Measurements from ENCODE around the gene CRACR2B. TPM values are rescaled to one million over a fixed set of nuclear protein-coding genes. Genes with fewer than 3 reads are reported as not detected.
A peak's percentile ranks its signal among the peaks of the same experiment; 100 is the strongest.

The CRACR2B gene
- total RNA-seq, 1 experiment from 2014 or later: 11.8 TPM

DNA sequence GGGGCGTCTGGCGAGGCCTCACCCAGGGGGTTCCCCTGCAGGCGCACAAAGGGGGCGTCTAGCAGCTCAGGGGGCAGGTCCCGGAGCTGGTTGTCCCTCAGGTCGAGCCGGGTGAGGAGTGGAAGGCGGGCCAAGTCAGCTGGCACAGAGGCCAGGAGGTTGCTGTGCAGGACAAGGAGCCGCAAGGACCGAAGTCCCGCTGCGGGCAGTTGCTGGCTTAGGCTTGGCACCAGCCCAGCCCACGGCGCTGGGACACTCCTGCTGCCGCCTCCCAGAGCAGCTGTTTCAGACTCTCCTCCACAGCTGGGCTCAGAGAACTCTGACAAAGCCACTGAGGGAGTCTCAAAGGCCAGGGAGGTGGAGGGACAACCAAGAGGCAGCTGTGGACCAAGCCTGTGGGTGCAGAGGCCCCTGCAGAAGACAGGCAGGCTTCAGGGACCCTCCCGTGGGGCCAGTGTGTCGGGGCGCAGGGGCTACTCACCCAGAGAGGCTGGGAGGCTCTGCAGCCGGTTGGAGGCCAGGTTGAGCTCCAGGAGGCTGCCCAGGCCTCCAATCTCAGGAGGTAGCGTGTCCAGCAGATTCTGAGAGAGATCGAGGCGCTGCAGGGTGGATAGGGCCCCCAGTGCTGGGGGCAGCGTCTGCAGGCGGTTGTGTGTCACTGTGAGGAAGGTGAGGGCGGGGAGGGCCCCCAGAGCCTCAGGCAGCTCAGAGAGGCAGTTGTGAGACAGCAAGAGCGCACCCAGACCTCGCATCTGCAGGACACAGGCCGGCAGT lies 24.8 kb upstream of the CRACR2B start:
- no TSS peak for BruUV-seq (replicated peaks)
- Histone ChIP-seq H3K27me3 (ENCODE audit: insufficient read depth, low read length) (no peaks in the 10 kb centered on the region), H3K9me2 (ENCODE audit: insufficient read depth) (no peaks in the 10 kb centered on the region), H3K27ac (ENCODE audit: low read depth, low read length) (peak overlapping the region; percentile 29; the same call in 1 of the 2 replicates), H2AFZ (ENCODE audit: low read depth, low read length, poor library complexity, severe bottlenecking) (no peak overlapping the region), H3K9ac (ENCODE audit: low read length) (no peak overlapping the region), H3K79me2 (ENCODE audit: insufficient read depth, low read length) (peaks cover 16% of the 10 kb centered on the region; the same call in 1 of the 2 replicates), H3K4me1 (ENCODE audit: control insufficient read depth in 1 of 2, insufficient read depth in 2 of 2, low read length in 2 of 2) (peaks cover 26 to 34% of the 10 kb centered on the region in 2 experiments), H3K9me3 (ENCODE audit: control insufficient read depth in 1 of 2, insufficient read depth in 1 of 2, low read depth in 1 of 2, low read length in 2 of 2) (no peaks in the 10 kb centered on the region), H3K4me3 (replicated peaks in 1 of 2; ENCODE audit: low read depth in 1 of 2, low read length in 2 of 2) (no peak overlapping the region), H3K4me2 (ENCODE audit: low read length) (no peak overlapping the region), H3K36me3 (ENCODE audit: control insufficient read depth in 1 of 2, insufficient read depth in 2 of 2, low read length in 2 of 2) (peaks cover 0 to 9% of the 10 kb centered on the region in 2 experiments; a peak in 1 of 4 replicates), H4K20me1 (ENCODE audit: insufficient read depth) (no peaks in the 10 kb centered on the region)
- ChIA-PET RAD21 (ENCODE audit: low non-redundant PET in 1 of 2, low total read pairs in 2 of 2, uncharacterized antibody in 2 of 2, unreplicated experiment in 2 of 2) (no interaction called here), CTCF (no interaction called here), POLR2A (no interaction called here)
- ATAC-seq (no peak), DNase-seq (ENCODE audit: low read depth, low spot score) (no peak)
- TF ChIP-seq EGR1 (IDR thresholded peaks at IDR 0.05; ENCODE audit: low read depth): no peak
- TF ChIP-seq, protein P1, sequence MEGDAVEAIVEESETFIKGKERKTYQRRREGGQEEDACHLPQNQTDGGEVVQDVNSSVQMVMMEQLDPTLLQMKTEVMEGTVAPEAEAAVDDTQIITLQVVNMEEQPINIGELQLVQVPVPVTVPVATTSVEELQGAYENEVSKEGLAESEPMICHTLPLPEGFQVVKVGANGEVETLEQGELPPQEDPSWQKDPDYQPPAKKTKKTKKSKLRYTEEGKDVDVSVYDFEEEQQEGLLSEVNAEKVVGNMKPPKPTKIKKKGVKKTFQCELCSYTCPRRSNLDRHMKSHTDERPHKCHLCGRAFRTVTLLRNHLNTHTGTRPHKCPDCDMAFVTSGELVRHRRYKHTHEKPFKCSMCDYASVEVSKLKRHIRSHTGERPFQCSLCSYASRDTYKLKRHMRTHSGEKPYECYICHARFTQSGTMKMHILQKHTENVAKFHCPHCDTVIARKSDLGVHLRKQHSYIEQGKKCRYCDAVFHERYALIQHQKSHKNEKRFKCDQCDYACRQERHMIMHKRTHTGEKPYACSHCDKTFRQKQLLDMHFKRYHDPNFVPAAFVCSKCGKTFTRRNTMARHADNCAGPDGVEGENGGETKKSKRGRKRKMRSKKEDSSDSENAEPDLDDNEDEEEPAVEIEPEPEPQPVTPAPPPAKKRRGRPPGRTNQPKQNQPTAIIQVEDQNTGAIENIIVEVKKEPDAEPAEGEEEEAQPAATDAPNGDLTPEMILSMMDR (IDR thresholded peaks at IDR 0.05 in 2 of 3, conservative IDR thresholded peaks at IDR 0.05 in 1 of 3; ENCODE audit: borderline replicate concordance in 1 of 3, insufficient read depth in 1 of 3, low read depth in 2 of 3, low read length in 2 of 3): no peak
- TF ChIP-seq, protein P2, sequence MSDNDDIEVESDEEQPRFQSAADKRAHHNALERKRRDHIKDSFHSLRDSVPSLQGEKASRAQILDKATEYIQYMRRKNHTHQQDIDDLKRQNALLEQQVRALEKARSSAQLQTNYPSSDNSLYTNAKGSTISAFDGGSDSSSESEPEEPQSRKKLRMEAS (IDR thresholded peaks at IDR 0.05): no peak
- TF ChIP-seq ZNF274 (IDR thresholded peaks at IDR 0.05; ENCODE audit: low read depth, low read length): no peak
- no peak for TF ChIP-seq CEBPB (IDR thresholded peaks at IDR 0.05; ENCODE audit: low read depth)
- TF ChIP-seq ELF1 (IDR thresholded peaks at IDR 0.05; ENCODE audit: borderline replicate concordance, low read depth): no peak
- TF ChIP-seq ZFX (IDR thresholded peaks at IDR 0.05): no peak
- TF ChIP-seq POLR2A (IDR thresholded peaks at IDR 0.05; ENCODE audit: borderline replicate concordance, extremely low read depth, insufficient read depth, insufficient read length): no peak
- no peak for TF ChIP-seq RAD21 (IDR thresholded peaks at IDR 0.05; ENCODE audit: low read depth)
- no peak for TF ChIP-seq SP1 (IDR thresholded peaks at IDR 0.05; ENCODE audit: low read depth)
- TF ChIP-seq CBX3 (IDR thresholded peaks at IDR 0.05; ENCODE audit: low read depth): no peak
- no peak for TF ChIP-seq TCF7L2 (IDR thresholded peaks at IDR 0.05; ENCODE audit: borderline replicate concordance, extremely low read depth, insufficient read depth, insufficient read length)
- no peak for TF ChIP-seq JUND (IDR thresholded peaks at IDR 0.05)
- TF ChIP-seq YY1 (IDR thresholded peaks at IDR 0.05; ENCODE audit: extremely low read depth, insufficient replicate concordance, low read depth, low read length): no peak
- intact Hi-C loops (cut with micrococcal nuclease): no loop called here

Data from HCT116 (cell line).